Panc1 (cell line): ENCODE results near the gene TRAPPC12. TPM values are rescaled to one million over a fixed set of nuclear protein-coding genes. Genes with fewer than 3 reads are reported as not detected.

Experiments
- ATAC-seq: fragments of 200-7000 bp; cut with Tn5 transposase; 2 replicates; pipeline ENCODE4 v1.9.1; 2020; ENCODE audit warnings: mild to moderate bottlenecking, moderate library complexity
- BruUV-seq: library from RNA; stranded (reverse); fragments of 400-500 nt; replicated peaks from 2 replicates; lab custom pipeline; 2021; lab: Mats Ljungman, UMichigan
- CTCF ChIA-PET: fragments of 300-600 bp; sonication (Branson Sonifier 250); formaldehyde crosslinking; loops from one replicate; lab custom pipeline; 2022; ENCODE audit warnings: antibody characterized with exemption; lab: Charles Lee
- POLR2A ChIA-PET: fragments of 300-600 bp; sonication (Branson Sonifier 250); formaldehyde crosslinking; loops from one replicate; lab custom pipeline; 2022; ENCODE audit warnings: antibody characterized with exemption; lab: Charles Lee
- DNase-seq: peaks from one replicate; pipeline ENCODE4 v3.0.0-alpha.2; 2010; ENCODE audit warnings: low read depth, low spot score
- H3K27ac ChIP-seq: 2 replicates; pipeline ENCODE4 v1.5.1; 2011; ENCODE audit warnings: mild to moderate bottlenecking, low read length, inconsistent platforms
- H3K27me3 ChIP-seq: fragments of 200-500 bp; sonication (Bioruptor generic); 2 replicates; pipeline ENCODE4 v1.6.0; 2014; ENCODE audit warnings: low read length, inconsistent platforms; ENCODE audit not compliant: control insufficient read depth, insufficient read depth
- H3K36me3 ChIP-seq: fragments of 200-500 bp; sonication (Bioruptor generic); 2 replicates; pipeline ENCODE4 v1.5.1; 2014; ENCODE audit warnings: inconsistent platforms, mild to moderate bottlenecking, low read length, moderate library complexity; ENCODE audit not compliant: control insufficient read depth, insufficient read depth
- H3K4me1 ChIP-seq: 2 replicates; pipeline ENCODE4 v1.5.1; 2011; ENCODE audit warnings: inconsistent platforms, mild to moderate bottlenecking, low read length, moderate library complexity; ENCODE audit not compliant: control insufficient read depth, insufficient read depth
- H3K4me3 ChIP-seq, 2 experiments: 2 replicates each; pipeline ENCODE4 v1.5.1; 2011 to 2012; ENCODE audit warnings: low read depth in 2 of 2, low read length in 2 of 2, mild to moderate bottlenecking in 2 of 2, inconsistent platforms in 1 of 2, moderate library complexity in 1 of 2
- H3K9me3 ChIP-seq: fragments of 200-500 bp; sonication (Bioruptor generic); 2 replicates; pipeline ENCODE4 v1.5.1; 2014; ENCODE audit warnings: low read depth, mild to moderate bottlenecking, inconsistent platforms, low read length, moderate library complexity; ENCODE audit not compliant: control insufficient read depth, insufficient read depth
- CTCF ChIP-seq: fragments of 450-650 bp; IDR thresholded peaks from 2 replicates; pipeline ENCODE4 v1.5.1; 2017; ENCODE audit warnings: mild to moderate bottlenecking
- POLR2AphosphoS5 ChIP-seq: IDR thresholded peaks from 2 replicates; pipeline ENCODE4 v1.6.1; 2012; ENCODE audit warnings: mild to moderate bottlenecking, low read depth, low read length, moderate library complexity
- SIN3A ChIP-seq: IDR thresholded peaks from 2 replicates; pipeline ENCODE4 v1.6.1; 2012; ENCODE audit warnings: low read depth, mild to moderate bottlenecking, low read length, moderate library complexity, borderline replicate concordance; ENCODE audit not compliant: insufficient read depth
- TCF7L2 ChIP-seq: IDR thresholded peaks from 2 replicates; pipeline ENCODE4 v1.6.1; 2011; ENCODE audit warnings: mild to moderate bottlenecking, low read depth, low read length, inconsistent platforms
- in situ Hi-C: cut with HindIII; loops from 2 replicates; pipeline ENCODE4 v1.10.0; 2016; ENCODE audit warnings: low sequenced_read_pairs, low pct_unique_long_range_greater_than_20kb
- intact Hi-C: fragments of 100-400 bp; cut with micrococcal nuclease; formaldehyde crosslinking; loops from one replicate; pipeline ENCODE4 v1.10.0; 2022; ENCODE audit not compliant: unreplicated experiment
- total RNA-seq: library from RNA; stranded (reverse); gene quantifications from one replicate; pipeline ENCODE4 v1.2.1, GENCODE V29; 2021; ENCODE audit not compliant: unreplicated experiment
- TF ChIP-seq, protein P1 (sequence below), 2 experiments: IDR thresholded peaks; 2 replicates each; pipeline ENCODE4 v1.6.1; 2011 to 2012; ENCODE audit warnings: low read depth in 2 of 2, control low read depth in 1 of 2, low read length in 1 of 2, mild to moderate bottlenecking in 1 of 2, moderate library complexity in 1 of 2; ENCODE audit not compliant: insufficient read depth in 1 of 2

The TRAPPC12 gene
- total RNA-seq, 1 experiment from 2014 or later, result 78.7 TPM

- Histone ChIP-seq H3K4me3 (no peak overlapping the region), H3K9me3 (no peaks in the 10 kb centered on the region), H3K36me3 (no peaks in the 10 kb centered on the region; the same call in 1 of the 2 replicates), H3K27ac (no peak overlapping the region), H3K27me3 (no peaks in the 10 kb centered on the region), H3K4me1 (no peaks in the 10 kb centered on the region)
- DNase-seq (no peak), ATAC-seq (no peak)
- no TSS peak for BruUV-seq
- no peak for TF ChIP-seq SIN3A
- TF ChIP-seq, protein P1, sequence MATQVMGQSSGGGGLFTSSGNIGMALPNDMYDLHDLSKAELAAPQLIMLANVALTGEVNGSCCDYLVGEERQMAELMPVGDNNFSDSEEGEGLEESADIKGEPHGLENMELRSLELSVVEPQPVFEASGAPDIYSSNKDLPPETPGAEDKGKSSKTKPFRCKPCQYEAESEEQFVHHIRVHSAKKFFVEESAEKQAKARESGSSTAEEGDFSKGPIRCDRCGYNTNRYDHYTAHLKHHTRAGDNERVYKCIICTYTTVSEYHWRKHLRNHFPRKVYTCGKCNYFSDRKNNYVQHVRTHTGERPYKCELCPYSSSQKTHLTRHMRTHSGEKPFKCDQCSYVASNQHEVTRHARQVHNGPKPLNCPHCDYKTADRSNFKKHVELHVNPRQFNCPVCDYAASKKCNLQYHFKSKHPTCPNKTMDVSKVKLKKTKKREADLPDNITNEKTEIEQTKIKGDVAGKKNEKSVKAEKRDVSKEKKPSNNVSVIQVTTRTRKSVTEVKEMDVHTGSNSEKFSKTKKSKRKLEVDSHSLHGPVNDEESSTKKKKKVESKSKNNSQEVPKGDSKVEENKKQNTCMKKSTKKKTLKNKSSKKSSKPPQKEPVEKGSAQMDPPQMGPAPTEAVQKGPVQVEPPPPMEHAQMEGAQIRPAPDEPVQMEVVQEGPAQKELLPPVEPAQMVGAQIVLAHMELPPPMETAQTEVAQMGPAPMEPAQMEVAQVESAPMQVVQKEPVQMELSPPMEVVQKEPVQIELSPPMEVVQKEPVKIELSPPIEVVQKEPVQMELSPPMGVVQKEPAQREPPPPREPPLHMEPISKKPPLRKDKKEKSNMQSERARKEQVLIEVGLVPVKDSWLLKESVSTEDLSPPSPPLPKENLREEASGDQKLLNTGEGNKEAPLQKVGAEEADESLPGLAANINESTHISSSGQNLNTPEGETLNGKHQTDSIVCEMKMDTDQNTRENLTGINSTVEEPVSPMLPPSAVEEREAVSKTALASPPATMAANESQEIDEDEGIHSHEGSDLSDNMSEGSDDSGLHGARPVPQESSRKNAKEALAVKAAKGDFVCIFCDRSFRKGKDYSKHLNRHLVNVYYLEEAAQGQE (IDR thresholded peaks at IDR 0.05; ENCODE audit: insufficient read depth in 1 of 2, low read depth in 2 of 2, low read length in 1 of 2), result no peak
- TF ChIP-seq CTCF, result no peak
- no peak for TF ChIP-seq POLR2AphosphoS5
- no peak for TF ChIP-seq TCF7L2
- in situ Hi-C loops (no loop called here), intact Hi-C loops (no loop called here)
- ChIA-PET POLR2A (no interaction called here), CTCF (no interaction called here)
Observed at GRCh38 chr2:3414133-3414860, 34.8 kb downstream of the TRAPPC12 start.

- ChIA-PET CTCF (no interaction called here), POLR2A (interaction anchor here (0.5 kb wide), 1 partner anchor 233 kb away, joined by 7 read pairs; no protein-coding TSS in a partner anchor)
- no peaks in the 10 kb centered on the region for H3K9me3 ChIP-seq
- no TSS peak for BruUV-seq
- TF ChIP-seq, protein P1 (IDR thresholded peaks at IDR 0.05; ENCODE audit: insufficient read depth in 1 of 2, low read depth in 2 of 2, low read length in 1 of 2), result no peak
- TF ChIP-seq POLR2AphosphoS5, result no peak
- no peak for TF ChIP-seq CTCF
- no peak for TF ChIP-seq SIN3A
- TF ChIP-seq TCF7L2, result no peak
- no peak overlapping the region for H3K27ac ChIP-seq
- no peak overlapping the region for H3K4me3 ChIP-seq
- H3K4me1 ChIP-seq, result no peaks in the 10 kb centered on the region
- H3K36me3 ChIP-seq, result no peaks in the 10 kb centered on the region; the same call in 1 of the 2 replicates
- H3K27me3 ChIP-seq, result no peaks in the 10 kb centered on the region
- intact Hi-C loops (no loop called here), in situ Hi-C loops (no loop called here)
- no peak for ATAC-seq
- DNase-seq, result no peak
Observed at GRCh38 chr2:3418766-3419404, 39.4 kb downstream of the TRAPPC12 start.
